GM23338 (cell line): ENCODE data around the gene MAGI1. TPM values are rescaled to one million over a fixed set of nuclear protein-coding genes. Genes with fewer than 3 reads are reported as not detected.

Experiments
- ATAC-seq: fragments of 200-7000 bp; cut with Tn5 transposase; 3 replicates; pipeline ENCODE4 v1.9.1; 2020
- DNase-seq: peaks from one replicate; pipeline ENCODE4 v3.0.0-alpha.2; 2015; ENCODE audit warnings: low spot score
- H2AFZ ChIP-seq: fragments of 200-600 bp; sonication (generic); 2 replicates; pipeline ENCODE4 v1.8.0; 2016; ENCODE audit warnings: antibody characterized with exemption, mild to moderate bottlenecking, moderate library complexity
- H3F3A ChIP-seq: fragments of 200-600 bp; sonication (generic); replicated peaks from 2 replicates; pipeline ENCODE4 v1.8.0; 2017; ENCODE audit warnings: antibody characterized with exemption, mixed run types, low read depth
- H3K27ac ChIP-seq: fragments of 200-600 bp; sonication (generic); 2 replicates; pipeline ENCODE4 v1.6.1; 2016; ENCODE audit warnings: low read depth
- H3K27me3 ChIP-seq: fragments of 200-600 bp; sonication (generic); 2 replicates; pipeline ENCODE4 v1.8.0; 2016; ENCODE audit warnings: mild to moderate bottlenecking, mixed run types, moderate library complexity; ENCODE audit not compliant: insufficient read depth
- H3K36me3 ChIP-seq: fragments of 200-600 bp; sonication (generic); 2 replicates; pipeline ENCODE4 v1.8.0; 2016; ENCODE audit warnings: mild to moderate bottlenecking; ENCODE audit not compliant: insufficient read depth
- H3K4me1 ChIP-seq: fragments of 200-600 bp; sonication (generic); 2 replicates; pipeline ENCODE4 v1.8.0; 2016; ENCODE audit warnings: mild to moderate bottlenecking, moderate library complexity; ENCODE audit not compliant: insufficient read depth
- H3K4me2 ChIP-seq: fragments of 200-600 bp; sonication (generic); 2 replicates; pipeline ENCODE4 v1.7.1; 2017; ENCODE audit warnings: mixed run types
- H3K4me3 ChIP-seq: fragments of 200-600 bp; sonication (generic); 2 replicates; pipeline ENCODE4 v1.6.1; 2016; ENCODE audit warnings: mixed run types
- H3K79me2 ChIP-seq: fragments of 200-600 bp; sonication (generic); replicated peaks from 2 replicates; pipeline ENCODE4 v1.8.0; 2017; ENCODE audit warnings: mild to moderate bottlenecking; ENCODE audit not compliant: insufficient read depth
- H3K9me2 ChIP-seq: fragments of 200-600 bp; sonication (generic); 2 replicates; pipeline ENCODE4 v1.8.0; 2017; ENCODE audit not compliant: insufficient read depth
- H4K20me1 ChIP-seq: fragments of 200-600 bp; sonication (generic); replicated peaks from 2 replicates; pipeline ENCODE4 v1.8.0; 2017; ENCODE audit warnings: mild to moderate bottlenecking; ENCODE audit not compliant: insufficient read depth
- H3K27ac Mint-ChIP-seq: 2 replicates; pipeline ENCODE4 v1.8.0; 2020; ENCODE audit warnings: inconsistent platforms, mild to moderate bottlenecking, moderate library complexity, mixed read lengths
- H3K27me3 Mint-ChIP-seq: 3 replicates; pipeline ENCODE4 v1.8.0; 2022; ENCODE audit warnings: low read depth, mild to moderate bottlenecking, moderate library complexity, mixed read lengths, inconsistent platforms; ENCODE audit not compliant: insufficient read depth, poor library complexity
- H3K36me3 Mint-ChIP-seq: 3 replicates; pipeline ENCODE4 v1.8.0; 2021; ENCODE audit warnings: low read depth, mild to moderate bottlenecking, inconsistent platforms, moderate library complexity, mixed read lengths
- H3K4me1 Mint-ChIP-seq: 3 replicates; pipeline ENCODE4 v1.8.0; 2020; ENCODE audit warnings: mild to moderate bottlenecking, inconsistent platforms, mixed read lengths
- H3K4me3 Mint-ChIP-seq: 3 replicates; pipeline ENCODE4 v1.8.0; 2021; ENCODE audit warnings: moderate library complexity, mild to moderate bottlenecking, inconsistent platforms, mixed read lengths
- H3K9me3 Mint-ChIP-seq: 3 replicates; pipeline ENCODE4 v1.8.0; 2020; ENCODE audit warnings: moderate library complexity, mild to moderate bottlenecking, inconsistent platforms, mixed read lengths
- CREB1 ChIP-seq: fragments of 250-450 bp; sonication (Bioruptor Pico); IDR thresholded peaks from 2 replicates; pipeline ENCODE4 v1.5.0; 2020; ENCODE audit warnings: low read depth, mild to moderate bottlenecking, moderate library complexity
- EZH2 ChIP-seq: fragments of 200-600 bp; sonication (generic); IDR thresholded peaks from one replicate; pipeline ENCODE4 v1.8.0; 2017; ENCODE audit warnings: antibody characterized with exemption, mild to moderate bottlenecking, low read depth; ENCODE audit not compliant: unreplicated experiment
- EZH2phosphoT487 ChIP-seq: fragments of 200-600 bp; sonication (generic); IDR thresholded peaks from one replicate; pipeline ENCODE4 v1.8.1; 2018; ENCODE audit warnings: antibody characterized with exemption; ENCODE audit not compliant: unreplicated experiment
- JUNB ChIP-seq: IDR thresholded peaks from one replicate; pipeline ENCODE4 v1.6.1; 2016; ENCODE audit warnings: antibody characterized with exemption; ENCODE audit not compliant: unreplicated experiment
- POLR2AphosphoS5 ChIP-seq: IDR thresholded peaks from 2 replicates; pipeline ENCODE4 v1.6.1; 2016; ENCODE audit warnings: antibody characterized with exemption, low read depth
- STAT1 ChIP-seq: IDR thresholded peaks from one replicate; pipeline ENCODE4 v1.6.1; 2016; ENCODE audit warnings: antibody characterized with exemption; ENCODE audit not compliant: unreplicated experiment
- ZNF331 ChIP-seq: fragments of 250-450 bp; sonication (Bioruptor Pico); IDR thresholded peaks from 2 replicates; pipeline ENCODE4 v1.5.0; 2020; ENCODE audit warnings: low read depth, mild to moderate bottlenecking, moderate library complexity
- ZNF462 ChIP-seq: fragments of 250-450 bp; sonication (Bioruptor Pico); IDR thresholded peaks from 2 replicates; pipeline ENCODE4 v1.5.0; 2020; ENCODE audit warnings: mild to moderate bottlenecking, moderate library complexity
- polyA plus RNA-seq: library from polyadenylated mRNA; unstranded; fragments of >200 nt; fragmentation: Nextera tagmentation; extraction: Ambion mirVana; gene quantifications from 2 replicates; pipeline ENCODE4 v1.2.1, GENCODE V29; 2016
- total RNA-seq: library from RNA; depleted of rRNA; stranded (reverse); fragments of >200 nt; shearing (Covaris generic); gene quantifications from 2 replicates; pipeline ENCODE4 v1.2.3, GENCODE V29; 2014
- TF ChIP-seq, protein P1 (sequence below), 2 experiments: fragments of 200-600 bp in 1 of 2; sonication (generic) in 1 of 2; conservative IDR thresholded peaks; 2 replicates each; pipeline versions ENCODE4 v1.5.1 to v1.6.1; 2016 to 2017; ENCODE audit warnings: antibody characterized with exemption in 2 of 2, low read depth in 2 of 2, mild to moderate bottlenecking in 2 of 2, moderate library complexity in 1 of 2
- TF ChIP-seq, protein P2 (sequence below): IDR thresholded peaks from 2 replicates; pipeline ENCODE4 v1.6.1; 2016; ENCODE audit warnings: antibody characterized with exemption

The MAGI1 gene
- total and polyA plus RNA-seq, 2 experiments from 2014 or later: 27.4 to 71.2 TPM

DNA sequence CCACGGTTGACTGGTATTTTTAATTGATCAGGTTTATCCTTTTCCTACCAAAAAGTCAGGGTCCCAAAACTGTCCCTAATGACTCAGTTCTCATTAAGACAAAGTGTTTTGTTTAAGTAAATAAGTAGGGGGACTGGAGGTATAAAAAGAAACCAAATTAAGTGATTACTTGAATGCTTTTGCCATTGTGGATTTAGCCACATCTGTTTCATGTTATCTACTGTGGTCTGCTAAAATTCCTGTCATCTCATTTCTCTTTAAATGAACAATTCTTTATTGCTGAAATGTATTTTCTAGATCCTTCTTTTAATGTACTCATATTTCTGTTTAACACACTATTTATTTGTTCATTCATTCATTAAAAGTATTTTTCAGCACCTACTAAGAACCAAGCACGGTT is 725.1 kb downstream of the MAGI1 start:
- H3K36me3 Mint-ChIP-seq: no peaks in the 10 kb centered on the region
- ATAC-seq: no peak
- H3K4me3 Mint-ChIP-seq: no peak overlapping the region
- Histone ChIP-seq H3K36me3 (no peaks in the 10 kb centered on the region), H3K4me3 (no peak overlapping the region), H3K27ac (no peak overlapping the region), H3K4me1 (peaks cover 4% of the 10 kb centered on the region; the same call in 1 of the 2 replicates), H3K27me3 (no peaks in the 10 kb centered on the region), H3K4me2 (no peak overlapping the region), H4K20me1 (no peaks in the 10 kb centered on the region), H2AFZ (no peak overlapping the region), H3K9me2 (peaks cover 12% of the 10 kb centered on the region), H3F3A (no peaks in the 10 kb centered on the region), H3K79me2 (no peaks in the 10 kb centered on the region)
- no peaks in the 10 kb centered on the region for H3K9me3 Mint-ChIP-seq
- no peak overlapping the region for H3K27ac Mint-ChIP-seq
- no peak for TF ChIP-seq ZNF331 (CRISPR knock-in tag)
- no peak for TF ChIP-seq POLR2AphosphoS5
- TF ChIP-seq, protein P1, sequence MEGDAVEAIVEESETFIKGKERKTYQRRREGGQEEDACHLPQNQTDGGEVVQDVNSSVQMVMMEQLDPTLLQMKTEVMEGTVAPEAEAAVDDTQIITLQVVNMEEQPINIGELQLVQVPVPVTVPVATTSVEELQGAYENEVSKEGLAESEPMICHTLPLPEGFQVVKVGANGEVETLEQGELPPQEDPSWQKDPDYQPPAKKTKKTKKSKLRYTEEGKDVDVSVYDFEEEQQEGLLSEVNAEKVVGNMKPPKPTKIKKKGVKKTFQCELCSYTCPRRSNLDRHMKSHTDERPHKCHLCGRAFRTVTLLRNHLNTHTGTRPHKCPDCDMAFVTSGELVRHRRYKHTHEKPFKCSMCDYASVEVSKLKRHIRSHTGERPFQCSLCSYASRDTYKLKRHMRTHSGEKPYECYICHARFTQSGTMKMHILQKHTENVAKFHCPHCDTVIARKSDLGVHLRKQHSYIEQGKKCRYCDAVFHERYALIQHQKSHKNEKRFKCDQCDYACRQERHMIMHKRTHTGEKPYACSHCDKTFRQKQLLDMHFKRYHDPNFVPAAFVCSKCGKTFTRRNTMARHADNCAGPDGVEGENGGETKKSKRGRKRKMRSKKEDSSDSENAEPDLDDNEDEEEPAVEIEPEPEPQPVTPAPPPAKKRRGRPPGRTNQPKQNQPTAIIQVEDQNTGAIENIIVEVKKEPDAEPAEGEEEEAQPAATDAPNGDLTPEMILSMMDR (conservative IDR thresholded peaks at IDR 0.05; ENCODE audit: low read depth in 2 of 2): no peak
- TF ChIP-seq, protein P2, sequence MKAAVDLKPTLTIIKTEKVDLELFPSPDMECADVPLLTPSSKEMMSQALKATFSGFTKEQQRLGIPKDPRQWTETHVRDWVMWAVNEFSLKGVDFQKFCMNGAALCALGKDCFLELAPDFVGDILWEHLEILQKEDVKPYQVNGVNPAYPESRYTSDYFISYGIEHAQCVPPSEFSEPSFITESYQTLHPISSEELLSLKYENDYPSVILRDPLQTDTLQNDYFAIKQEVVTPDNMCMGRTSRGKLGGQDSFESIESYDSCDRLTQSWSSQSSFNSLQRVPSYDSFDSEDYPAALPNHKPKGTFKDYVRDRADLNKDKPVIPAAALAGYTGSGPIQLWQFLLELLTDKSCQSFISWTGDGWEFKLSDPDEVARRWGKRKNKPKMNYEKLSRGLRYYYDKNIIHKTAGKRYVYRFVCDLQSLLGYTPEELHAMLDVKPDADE: no peak
- peaks cover 2% of the 10 kb centered on the region for H3K27me3 Mint-ChIP-seq
- no peak for DNase-seq
- H3K4me1 Mint-ChIP-seq: peaks cover 8% of the 10 kb centered on the region

GRCh38 chr3:65305836-65306235 is 732.9 kb downstream of the MAGI1 start:
- no peak overlapping the region for H3K27ac Mint-ChIP-seq
- H4K20me1 ChIP-seq: no peaks in the 10 kb centered on the region
- H3K4me2 ChIP-seq: no peak overlapping the region
- no peak overlapping the region for H3K4me3 Mint-ChIP-seq
- H3K27me3 ChIP-seq: no peaks in the 10 kb centered on the region
- peaks cover 4% of the 10 kb centered on the region for H3K9me2 ChIP-seq
- H3K4me3 ChIP-seq: no peak overlapping the region
- no peak overlapping the region for H2AFZ ChIP-seq
- no peaks in the 10 kb centered on the region for H3K4me1 Mint-ChIP-seq
- ATAC-seq (no peak), DNase-seq (no peak)
- no peaks in the 10 kb centered on the region for H3K4me1 ChIP-seq
- no peak overlapping the region for H3K27ac ChIP-seq
- no peaks in the 10 kb centered on the region for H3F3A ChIP-seq
- H3K36me3 Mint-ChIP-seq: no peaks in the 10 kb centered on the region
- H3K9me3 Mint-ChIP-seq: no peaks in the 10 kb centered on the region
- H3K27me3 Mint-ChIP-seq: peaks cover 2% of the 10 kb centered on the region
- no peaks in the 10 kb centered on the region for H3K79me2 ChIP-seq
- H3K36me3 ChIP-seq: no peaks in the 10 kb centered on the region
- no peak for TF ChIP-seq JUNB
- TF ChIP-seq ZNF331 (CRISPR knock-in tag): no peak
- TF ChIP-seq EZH2: no peak
- TF ChIP-seq, protein P1 (conservative IDR thresholded peaks at IDR 0.05; ENCODE audit: low read depth in 2 of 2): no peak
- no peak for TF ChIP-seq STAT1
- TF ChIP-seq ZNF462 (CRISPR knock-in tag): no peak
- TF ChIP-seq EZH2phosphoT487: no peak
- TF ChIP-seq CREB1: no peak
- no peak for TF ChIP-seq POLR2AphosphoS5
